GM19328 (cell line): ENCODE results near the gene ARFRP1.

Experiments used
- ATAC-seq: cut with Tn5 transposase; IDR thresholded peaks from one replicate; pipeline ENCODE4 v1.9.1; 2021; ENCODE audit warnings: mild to moderate bottlenecking, moderate library complexity; ENCODE audit not compliant: unreplicated experiment

The ARFRP1 gene

DNA sequence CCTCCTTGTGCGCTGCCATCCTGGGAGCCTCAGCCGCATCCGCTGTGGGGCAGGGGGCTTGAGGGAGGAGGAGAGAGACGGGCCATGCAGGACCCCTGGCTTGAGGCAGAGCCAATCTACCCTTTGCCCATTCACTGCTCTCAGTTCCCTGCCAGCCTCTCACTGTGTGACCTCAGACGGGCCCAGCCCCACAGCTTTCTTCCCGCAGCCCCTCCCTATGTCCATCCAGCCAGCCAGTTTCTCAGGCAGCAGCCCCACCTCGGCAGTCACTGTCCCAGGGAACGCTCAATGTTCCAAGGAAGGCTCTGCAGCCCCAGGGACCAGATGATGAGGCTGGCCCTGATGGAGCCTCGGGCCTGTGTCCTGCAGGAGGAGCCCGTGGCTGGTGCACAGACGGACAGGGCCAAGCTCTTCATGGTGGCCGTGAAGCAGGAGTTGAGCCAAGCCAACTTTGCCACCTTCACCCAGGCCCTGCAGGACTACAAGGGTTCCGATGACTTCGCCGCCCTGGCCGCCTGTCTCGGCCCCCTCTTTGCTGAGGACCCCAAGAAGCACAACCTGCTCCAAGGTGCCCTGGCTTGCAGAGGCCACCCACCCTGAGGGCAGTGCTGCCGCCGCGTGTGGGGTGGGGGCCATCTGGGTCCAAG lies 15.2 kb downstream of the ARFRP1 start:
- no peak for ATAC-seq

- ATAC-seq = no peak
Measured at GRCh38 chr20:63691711-63692435, 15.9 kb downstream of the ARFRP1 start.

GRCh38 chr20:63690898-63691710 lies 16.7 kb downstream of the ARFRP1 start:
- ATAC-seq = no peak

- ATAC-seq = no peak
Measured at GRCh38 chr20:63690003-63690897, 17.5 kb downstream of the ARFRP1 start.

GRCh38 chr20:63689046-63690002 lies 18.5 kb downstream of the ARFRP1 start:
- no peak for ATAC-seq

GRCh38 chr20:63688228-63689045 lies 19.3 kb downstream of the ARFRP1 start:
- no peak for ATAC-seq

DNA sequence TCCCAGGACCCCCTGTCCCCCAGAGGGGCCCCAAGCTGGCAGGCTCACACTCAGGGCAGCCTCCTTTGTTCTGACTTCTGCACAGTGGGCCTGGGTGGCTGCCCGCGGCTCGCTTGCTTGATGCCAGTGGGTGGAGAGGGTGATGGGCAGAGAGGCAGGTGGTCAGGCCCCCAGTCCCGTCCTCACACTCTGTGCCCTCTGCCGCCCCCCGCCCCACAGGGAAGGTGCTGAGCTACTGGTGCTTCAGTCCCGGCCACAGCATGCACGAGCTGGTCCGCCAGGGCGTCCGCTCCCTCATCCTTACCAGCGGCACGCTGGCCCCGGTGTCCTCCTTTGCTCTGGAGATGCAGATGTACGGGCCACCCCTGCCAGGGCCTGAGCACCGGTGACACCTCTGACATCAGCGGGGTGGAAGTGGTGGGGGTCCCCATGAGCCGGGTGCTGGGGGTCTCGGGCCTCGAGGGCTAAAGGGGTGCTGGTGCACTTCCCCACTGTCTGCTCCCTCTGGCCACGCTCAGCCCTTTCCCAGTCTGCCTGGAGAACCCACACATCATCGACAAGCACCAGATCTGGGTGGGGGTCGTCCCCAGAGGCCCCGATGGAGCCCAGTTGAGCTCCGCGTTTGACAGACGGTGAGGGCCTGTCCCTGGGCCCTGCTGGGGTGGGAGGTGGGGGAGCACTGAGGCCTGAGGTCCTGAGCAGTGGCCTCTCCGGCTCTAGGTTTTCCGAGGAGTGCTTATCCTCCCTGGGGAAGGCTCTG lies 20.2 kb downstream of the ARFRP1 start:
- no peak for ATAC-seq

DNA sequence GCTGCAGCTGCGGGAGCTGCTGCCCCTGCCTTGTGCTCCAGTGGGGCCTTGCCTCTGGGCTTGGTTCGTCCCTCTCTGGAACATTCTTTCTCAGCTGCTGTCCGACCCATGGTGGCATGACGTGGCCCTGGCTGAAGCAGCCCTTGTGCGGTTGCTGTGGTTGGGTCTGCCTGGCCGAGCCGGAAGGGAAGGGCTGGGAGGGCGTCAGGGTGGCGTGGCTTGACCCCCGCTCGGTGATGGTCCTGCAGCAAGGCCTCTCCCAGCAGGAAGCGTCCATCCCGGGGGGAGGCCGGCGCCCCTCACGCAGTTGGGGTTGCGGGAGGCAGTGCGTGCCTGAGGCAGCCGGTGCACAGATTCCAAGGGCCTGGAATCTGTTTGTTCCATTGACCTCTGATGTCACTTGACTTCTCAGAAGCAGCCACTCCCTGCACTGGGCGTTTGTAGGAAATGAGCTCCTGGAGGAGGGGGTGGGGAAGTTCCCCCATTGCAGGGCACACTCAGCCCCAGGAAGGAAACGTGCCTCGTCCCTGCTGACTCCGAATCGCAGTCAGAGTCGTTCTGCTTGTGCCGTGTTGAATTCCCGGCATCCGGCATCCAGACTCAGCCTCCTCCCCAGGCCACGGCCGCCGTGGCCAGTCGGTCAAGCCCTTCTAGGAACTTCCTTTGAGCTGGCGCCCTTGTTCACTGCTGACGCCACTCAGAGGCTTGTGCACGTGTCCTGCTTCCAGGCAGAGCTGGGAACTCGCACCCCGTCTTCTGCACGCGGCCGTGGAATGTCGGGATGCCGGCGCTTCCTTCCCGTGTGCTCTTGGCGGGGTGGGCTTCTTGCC lies 21.1 kb downstream of the ARFRP1 start:
- no peak for ATAC-seq

DNA sequence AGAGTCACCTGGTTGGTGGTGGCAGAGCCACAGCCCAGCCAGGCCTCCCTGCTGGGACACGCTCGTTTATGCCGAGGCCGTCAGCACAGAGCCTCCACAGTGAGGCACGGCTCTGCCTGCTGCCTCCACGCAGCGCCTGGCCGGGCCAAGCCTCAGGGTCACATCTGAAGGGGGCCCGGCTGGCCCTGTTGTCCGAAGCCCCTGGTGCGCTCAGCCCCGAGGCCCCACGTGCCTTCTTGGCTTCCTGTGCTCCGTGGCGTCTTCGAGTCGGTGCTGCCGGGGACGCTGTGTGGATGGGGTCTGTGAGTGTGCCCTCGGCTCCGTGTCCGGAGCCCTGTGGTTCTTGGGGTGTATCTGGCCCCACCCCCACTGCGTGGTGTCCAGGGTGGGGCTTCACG lies 21.7 kb downstream of the ARFRP1 start:
- no peak for ATAC-seq

DNA sequence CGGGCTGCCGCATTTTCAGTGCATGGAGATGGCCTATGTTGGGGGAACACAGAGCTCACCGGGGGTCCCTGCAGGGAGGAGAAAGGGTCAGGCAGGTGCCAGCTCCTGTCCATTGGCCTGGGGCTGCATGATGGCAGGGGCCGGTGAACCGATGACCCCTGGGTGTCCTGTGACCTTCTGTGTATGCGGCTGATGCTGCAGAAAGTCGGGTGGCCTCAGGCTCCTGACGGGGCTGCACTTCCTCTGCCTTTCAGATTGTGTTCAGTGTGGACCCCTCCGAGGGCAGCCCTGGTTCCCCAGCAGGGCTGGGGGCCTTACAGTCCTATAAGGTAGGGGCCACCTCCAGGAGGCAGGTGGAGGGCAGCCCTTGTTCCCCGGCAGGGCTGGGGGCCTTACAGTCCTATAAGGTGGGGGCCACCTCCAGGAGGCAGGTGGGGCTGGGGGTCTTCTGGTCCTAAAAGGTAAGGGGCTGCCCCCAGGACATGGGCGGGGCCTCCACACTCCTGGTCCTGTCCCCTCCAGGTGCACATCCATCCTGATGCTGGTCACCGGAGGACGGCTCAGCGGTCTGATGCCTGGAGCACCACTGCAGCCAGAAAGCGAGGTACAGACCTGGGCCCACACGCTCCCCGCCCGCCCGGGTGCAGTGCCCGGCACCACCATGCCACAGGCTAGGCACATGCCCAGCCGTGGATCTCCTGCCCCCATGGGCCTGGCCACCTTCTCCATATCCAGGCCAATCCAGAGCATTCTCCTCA lies 22.3 kb downstream of the ARFRP1 start:
- ATAC-seq = no peak

- no peak for ATAC-seq
Measured at GRCh38 chr20:63682384-63683139, 25.2 kb downstream of the ARFRP1 start.

GRCh38 chr20:63681609-63682142 lies 26.1 kb downstream of the ARFRP1 start:
- ATAC-seq = no peak

DNA sequence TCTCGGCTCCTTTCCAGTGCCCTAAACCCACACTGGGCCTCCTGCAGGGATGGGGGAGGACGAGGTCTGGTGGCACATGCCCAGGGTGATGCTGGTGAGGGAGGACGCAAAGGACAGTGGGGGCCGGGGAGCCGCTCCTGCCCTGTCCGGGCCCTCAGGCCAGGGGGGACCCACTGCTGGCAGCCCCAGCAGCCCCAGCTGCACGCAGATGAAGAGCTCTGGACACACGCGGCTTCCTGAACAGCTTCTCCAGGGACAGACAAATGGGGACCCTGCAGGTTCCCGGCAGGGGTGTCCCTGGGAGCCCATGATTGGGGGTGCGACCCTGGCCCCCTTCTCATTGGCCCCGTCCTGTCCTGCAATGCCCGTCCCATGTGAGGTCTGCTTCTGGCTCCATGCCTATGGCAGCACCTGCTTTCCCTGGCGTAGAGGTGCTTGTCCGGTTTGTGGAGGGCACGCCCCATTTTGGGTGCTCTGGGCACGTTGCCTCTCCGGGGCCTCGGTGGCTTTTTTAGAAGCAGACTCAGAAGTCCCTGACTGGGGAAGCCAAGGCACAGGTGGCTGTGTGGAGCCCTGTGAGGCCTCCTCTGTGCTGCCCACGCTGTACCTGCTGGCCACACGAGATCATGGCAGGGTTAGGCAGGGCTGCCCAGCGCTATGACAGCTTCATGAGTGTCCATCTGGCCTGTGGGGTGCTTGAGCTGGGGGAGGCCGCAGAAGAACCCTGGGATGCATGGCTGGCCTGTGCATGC lies 26.7 kb downstream of the ARFRP1 start:
- no peak for ATAC-seq

GRCh38 chr20:63680427-63680826 lies 27.3 kb downstream of the ARFRP1 start:
- no peak for ATAC-seq

DNA sequence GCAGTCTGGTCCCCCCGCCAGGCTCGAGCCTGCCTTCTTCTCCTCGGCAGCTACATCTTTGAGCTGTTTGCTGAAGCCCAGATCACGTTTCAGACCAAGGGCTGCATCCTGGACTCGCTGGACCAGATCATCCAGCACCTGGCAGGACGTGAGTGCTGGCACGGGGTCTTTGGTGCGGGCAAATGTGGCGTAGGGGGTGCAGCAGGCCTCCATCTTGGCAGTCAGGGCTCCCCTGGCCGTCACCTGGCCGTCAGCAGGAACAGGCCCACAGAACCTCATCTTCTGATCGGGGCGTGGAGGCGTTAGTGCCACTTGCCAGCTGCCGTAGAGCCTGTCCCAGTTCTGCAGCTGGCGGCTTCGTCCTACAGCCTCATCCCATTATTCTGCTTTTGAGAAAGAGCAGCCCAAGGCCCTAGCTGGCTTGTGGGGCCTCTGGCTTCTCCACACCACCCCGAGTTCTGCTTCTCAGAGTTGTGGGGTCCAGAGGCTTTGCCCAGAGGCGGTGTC lies 27.9 kb downstream of the ARFRP1 start:
- ATAC-seq = no peak
